ENCODE results near the gene WNT1.

WNT1 gene

GRCh38 chr12:48978291-48978740, at the start of gene WNT1:
WNT1 (plus strand) TSS chr12:48978322; CDS start chr12:48978651, 329 bp downstream.
- no peak for DNase-seq (ENCODE audit: low read depth, low spot score)

GRCh38 chr12:48929551-48929950, 48.6 kb upstream of the WNT1 start:
- no peak for DNase-seq (ENCODE audit: low read depth, low spot score)

- DNase-seq (ENCODE audit: low read depth, low spot score), result no peak
Observed at GRCh38 chr12:48930475-48930874, 47.6 kb upstream of the WNT1 start.

- DNase-seq (ENCODE audit: low read depth, low spot score), result no peak
Observed at GRCh38 chr12:48932878-48933277, 45.2 kb upstream of the WNT1 start.

- no peak for DNase-seq (ENCODE audit: low read depth, low spot score)
Observed at GRCh38 chr12:48933664-48934311, 44.3 kb upstream of the WNT1 start.

DNA sequence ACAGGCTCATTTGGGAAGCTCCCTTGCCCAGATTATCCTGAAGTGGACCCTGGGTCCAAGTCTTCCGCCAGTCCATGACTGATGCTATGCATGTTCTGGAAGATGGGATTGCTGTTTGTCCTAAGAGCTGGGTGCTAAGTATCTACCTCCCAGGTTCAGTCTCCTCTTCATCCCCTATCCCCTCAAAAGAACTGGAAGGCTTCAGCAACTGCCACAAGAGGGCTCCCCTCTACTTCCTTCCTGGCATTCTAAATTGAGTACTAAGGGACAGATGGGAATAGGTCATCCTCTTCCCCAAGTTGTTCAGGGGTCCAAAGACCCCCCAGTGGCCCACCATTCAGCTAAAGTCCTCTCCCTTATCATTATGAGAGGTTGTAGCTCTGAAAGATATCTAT, 43.8 kb upstream of the WNT1 start:
- no peak for DNase-seq (ENCODE audit: low read depth, low spot score)

DNA sequence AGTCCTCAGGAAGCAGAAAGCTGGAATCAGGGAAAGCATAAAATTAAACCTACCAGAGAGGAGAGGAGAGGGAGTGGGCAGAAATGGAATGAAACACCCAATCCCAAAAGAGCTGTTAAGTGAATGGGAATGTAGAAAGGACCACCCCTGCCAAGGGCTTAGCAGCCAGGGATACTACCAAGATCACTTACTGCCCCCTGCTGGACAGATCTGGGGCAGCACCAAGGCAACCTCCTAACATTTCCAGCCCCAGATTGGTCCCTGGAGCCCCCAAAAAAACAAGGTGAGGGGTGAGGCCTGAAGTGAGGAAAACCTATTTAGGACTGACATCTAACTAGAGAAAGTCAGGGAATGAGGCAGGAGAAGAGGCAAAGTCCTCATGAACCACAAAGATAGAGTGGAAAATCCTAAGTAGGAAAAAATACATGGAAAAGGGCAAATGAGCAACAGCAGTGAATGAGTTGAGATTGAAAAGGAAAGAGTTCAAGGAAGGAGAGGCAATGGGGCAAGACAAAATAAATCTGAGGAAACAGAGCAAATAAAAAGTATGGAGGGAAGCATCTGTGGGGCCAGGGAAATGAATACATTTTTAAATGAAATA, 41.6 kb upstream of the WNT1 start:
- DNase-seq (ENCODE audit: low read depth, low spot score), result no peak

GRCh38 chr12:48937170-48937569, 41.0 kb upstream of the WNT1 start:
- DNase-seq (ENCODE audit: low read depth, low spot score), result no peak

DNA sequence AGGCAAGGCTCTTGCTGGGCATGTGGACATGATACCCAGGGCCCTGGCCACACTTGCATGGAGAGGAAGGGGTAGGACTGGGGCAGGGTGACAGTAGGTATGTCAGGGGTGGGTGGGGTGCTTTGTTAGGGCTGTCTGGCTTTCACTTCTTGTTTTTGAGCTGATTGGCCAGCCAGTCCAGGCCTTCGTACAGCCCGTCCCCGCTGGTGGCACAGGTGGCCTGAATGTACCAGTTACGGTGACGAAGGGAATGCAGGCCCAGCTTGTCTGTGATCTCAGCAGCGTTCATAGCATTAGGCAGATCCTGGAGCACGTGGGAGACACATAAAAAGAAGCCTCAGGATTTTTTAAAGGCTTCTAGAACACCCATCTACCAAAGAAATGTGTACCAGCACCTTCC, 39.3 kb upstream of the WNT1 start:
- DNase-seq (ENCODE audit: low read depth, low spot score), result no peak

- no peak for DNase-seq (ENCODE audit: low read depth, low spot score)
Observed at GRCh38 chr12:48940181-48940580, 37.9 kb upstream of the WNT1 start.

DNA sequence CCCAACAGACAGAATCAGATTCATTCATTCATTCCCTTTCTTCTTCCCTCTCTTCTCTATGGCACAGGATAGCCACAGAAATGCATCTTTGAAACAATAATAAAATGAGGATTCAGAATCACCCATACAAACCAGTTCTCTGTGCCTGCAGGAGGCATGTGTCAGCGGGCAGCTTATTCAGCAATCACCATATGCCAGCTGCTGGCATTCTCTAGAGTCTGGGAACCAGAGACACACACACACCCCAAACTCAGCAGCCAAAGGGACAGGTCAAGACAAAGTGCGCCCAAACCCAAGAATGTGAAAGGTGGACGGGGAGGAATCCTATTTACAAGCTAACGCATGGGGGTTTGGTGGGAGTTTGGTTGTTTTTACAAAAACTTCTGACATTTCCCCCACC, 34.9 kb upstream of the WNT1 start:
- no peak for DNase-seq (ENCODE audit: low read depth, low spot score)

DNA sequence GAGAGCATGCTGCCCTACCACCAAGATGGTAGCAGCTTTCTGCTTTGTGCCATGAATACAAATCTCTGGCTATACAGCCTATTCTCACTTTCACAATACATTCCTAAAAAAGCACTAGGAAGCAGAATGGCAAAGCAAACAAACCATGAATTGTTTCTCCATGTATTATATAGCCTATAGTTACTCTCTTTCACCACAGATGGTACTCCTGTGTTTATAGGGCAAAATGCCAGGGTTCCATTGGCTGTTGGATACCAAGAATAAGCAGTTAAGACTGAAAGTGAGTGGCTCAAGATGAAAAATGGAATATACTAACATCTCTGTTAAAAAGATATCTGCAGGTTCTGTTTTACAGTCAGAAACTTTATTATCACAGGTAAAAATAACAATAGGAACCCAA, 31.9 kb upstream of the WNT1 start:
- DNase-seq (ENCODE audit: low read depth, low spot score), result no peak

DNA sequence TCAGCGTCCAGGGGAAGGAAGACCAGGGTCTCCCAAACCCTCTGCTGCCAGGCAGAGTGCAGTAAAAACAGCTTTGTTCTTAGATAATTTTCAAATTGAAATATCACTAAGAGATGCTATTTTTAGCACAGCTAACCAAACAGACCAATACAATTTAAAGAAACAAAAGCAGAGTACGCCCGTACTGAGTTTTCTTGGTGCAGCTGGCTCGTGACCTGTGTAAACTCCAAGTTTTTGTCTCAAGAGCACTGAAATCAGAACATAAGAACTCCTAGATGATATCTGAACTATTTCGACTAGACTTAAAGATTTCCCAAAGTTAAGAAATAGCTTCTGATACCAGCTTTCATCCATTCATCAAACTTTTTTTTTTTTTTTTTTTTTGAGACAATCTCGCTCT, 31.2 kb upstream of the WNT1 start:
- DNase-seq (ENCODE audit: low read depth, low spot score), result no peak

GRCh38 chr12:48947727-48948126, 30.4 kb upstream of the WNT1 start:
- DNase-seq (ENCODE audit: low read depth, low spot score), result no peak

DNA sequence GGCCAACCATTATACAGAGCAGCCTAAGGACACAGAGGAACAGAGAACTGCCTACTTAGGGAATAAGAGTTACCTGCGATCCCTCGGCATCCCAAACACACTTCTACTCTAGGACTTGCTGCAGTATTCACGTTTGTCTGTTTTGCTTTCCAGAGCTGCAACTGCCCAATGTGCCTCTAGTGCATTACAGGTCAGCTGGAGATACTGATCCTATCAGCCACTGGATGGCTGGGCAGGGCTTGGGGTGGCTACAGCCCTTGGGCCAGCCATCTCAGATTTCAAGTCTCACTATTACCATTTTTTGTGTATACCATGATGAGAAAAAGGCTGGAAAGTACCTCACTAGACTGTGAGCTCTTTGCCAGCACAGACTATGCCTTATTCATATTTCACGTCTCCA, 25.4 kb upstream of the WNT1 start:
- no peak for DNase-seq (ENCODE audit: low read depth, low spot score)

DNA sequence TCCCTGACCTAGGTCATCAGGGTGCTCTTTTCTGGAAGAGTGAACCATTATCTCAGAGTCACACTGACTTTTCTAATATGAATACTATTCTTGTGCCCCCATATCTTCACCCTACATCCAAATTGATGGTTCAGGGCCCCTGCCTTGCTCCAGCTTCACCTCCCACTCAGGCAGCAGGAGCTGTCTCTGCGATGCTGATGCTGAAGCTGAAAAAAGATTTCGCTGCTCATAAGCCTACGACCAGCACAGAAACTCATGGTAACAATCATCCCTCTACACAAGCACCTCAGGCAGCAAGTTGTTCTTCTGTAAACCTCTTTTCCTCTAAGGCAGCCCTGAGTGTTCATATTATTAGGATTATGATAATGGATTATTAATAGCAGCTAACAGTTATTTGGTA, 24.1 kb upstream of the WNT1 start:
- DNase-seq (ENCODE audit: low read depth, low spot score), result no peak

GRCh38 chr12:48954841-48955501, 23.2 kb upstream of the WNT1 start:
- no peak for DNase-seq (ENCODE audit: low read depth, low spot score)

DNA sequence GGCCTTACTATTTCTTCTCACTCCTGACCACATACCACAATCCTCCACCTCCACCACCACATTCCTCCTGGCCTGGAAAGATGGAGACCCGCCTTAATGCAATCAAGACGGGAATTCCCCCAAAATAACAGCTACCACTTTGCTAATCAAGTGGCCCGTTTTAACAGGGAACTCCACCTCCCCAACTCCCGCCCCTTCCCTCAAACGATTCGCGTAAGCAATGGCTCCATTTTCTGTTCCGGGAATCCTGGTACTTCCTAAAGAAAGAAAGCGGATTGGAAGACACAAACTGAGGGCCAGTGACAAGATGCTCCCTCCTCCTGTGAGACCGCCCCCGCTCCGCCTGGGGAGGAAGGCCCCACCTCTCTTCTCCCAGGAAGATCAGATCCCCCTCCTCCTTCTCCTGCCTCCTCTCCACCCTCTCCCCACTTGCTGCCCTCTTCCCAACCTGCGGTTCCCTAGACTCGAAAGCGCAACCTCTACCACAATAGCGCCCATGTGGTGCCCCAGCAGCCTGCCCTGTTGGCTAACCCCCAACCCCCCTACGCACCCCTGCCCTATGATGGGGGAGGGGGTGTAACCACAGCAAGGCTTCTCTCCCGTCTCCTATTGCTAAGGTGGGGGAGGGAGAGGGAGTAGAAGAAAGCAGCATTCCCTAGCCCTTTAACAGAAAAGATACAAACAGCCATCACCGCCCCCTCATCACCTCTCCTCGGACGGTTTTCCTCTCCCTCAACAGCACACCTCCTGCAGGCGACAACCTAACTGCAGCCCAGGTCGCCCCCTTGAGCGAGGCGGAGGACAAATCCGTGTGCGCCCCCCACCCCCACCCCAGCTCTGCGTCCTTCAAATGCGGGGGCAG, 21.6 kb upstream of the WNT1 start:
- peak; percentile 92 for DNase-seq (ENCODE audit: low read depth, low spot score)

GRCh38 chr12:48957141-48958048, 20.7 kb upstream of the WNT1 start, which contains the start of gene ARF3:
ARF3 (minus strand) TSS chr12:48957487; CDS start chr12:48941095, 16,392 bp downstream.
- peak; percentile 81 for DNase-seq (ENCODE audit: low read depth, low spot score)

GRCh38 chr12:48958049-48958388, 20.1 kb upstream of the WNT1 start:
- DNase-seq (ENCODE audit: low read depth, low spot score), result no peak

DNA sequence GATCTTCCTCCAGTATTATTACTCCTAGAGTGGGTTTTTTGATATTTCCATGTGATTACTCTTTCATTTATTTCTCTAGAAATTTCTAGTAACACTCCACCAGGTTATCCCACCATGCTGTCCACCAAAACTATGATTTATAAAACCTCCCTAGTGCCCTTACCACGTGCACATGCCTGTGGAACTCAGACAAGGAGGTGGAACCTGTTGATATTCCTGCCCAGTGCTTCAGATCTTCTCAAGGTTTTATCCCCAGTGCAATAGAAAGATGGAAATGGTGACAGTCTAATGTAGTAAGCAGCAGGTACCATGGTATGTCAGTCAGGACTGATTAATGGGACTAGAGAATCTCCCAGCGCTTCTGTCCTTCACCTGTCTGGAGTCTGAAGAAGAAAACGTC, 17.3 kb upstream of the WNT1 start:
- DNase-seq (ENCODE audit: low read depth, low spot score), result no peak
